K562 (cell line): ENCODE measurements around the gene RSPH6A. TPM values are rescaled to one million over a fixed set of nuclear protein-coding genes. Genes with fewer than 3 reads are reported as not detected.

Experiments used
- ATAC-seq: fragments of 200-7000 bp; cut with Tn5 transposase; 3 replicates; pipeline ENCODE4 v1.9.1; 2020; ENCODE audit warnings: moderate library complexity
- BruUV-seq: library from RNA; stranded (reverse); fragments of 400-500 nt; replicated peaks from 2 replicates; lab custom pipeline; 2021; lab: Mats Ljungman, UMichigan
- CTCF ChIA-PET: fragments of 300-600 bp; formaldehyde crosslinking; extraction: SDS; loops from one replicate; lab custom pipeline; 2021; ENCODE audit warnings: low intra/inter-chr PET ratio; lab: Yijun Ruan, JAX
- POLR2A ChIA-PET: fragments of 300-600, 350-650 bp; sonication (Branson Sonifier 250); formaldehyde crosslinking; extraction: SDS; loops from one replicate; lab custom pipeline; 2021; ENCODE audit warnings: antibody characterized with exemption, inconsistent platforms; lab: Yijun Ruan, JAX
- DNase-seq, 4 experiments: peaks; one replicate each; pipeline versions ENCODE4 v3.0.0 to v3.0.0-alpha.2; 2011 to 2018; ENCODE audit warnings: low spot score in 3 of 4, mixed read lengths in 3 of 4; ENCODE audit errors: extremely low read depth in 1 of 4
- FAIRE-seq: peaks from 2 replicates; lab custom pipeline; 2011; peaks lifted over from hg19 to GRCh38; lab: Jason Lieb, UNC
- H2AFZ ChIP-seq: 2 replicates; pipeline ENCODE4 v1.6.0; 2011; ENCODE audit warnings: low read depth, low read length, control low read depth, inconsistent platforms
- H3K27ac ChIP-seq: fragments of 200-600 bp; 3 replicates; pipeline ENCODE4 v1.8.0; 2011; ENCODE audit warnings: low read depth, mild to moderate bottlenecking, control low read depth, inconsistent platforms, low read length, moderate library complexity, mixed read lengths; ENCODE audit errors: extremely low read depth
- H3K27me3 ChIP-seq, 2 experiments: fragments of 300-600 bp in 1 of 2; 2 replicates in 1 of 2; 3 replicates in 1 of 2; pipeline versions ENCODE4 v1.6.0 to v1.8.0; 2011; ENCODE audit warnings: inconsistent platforms in 2 of 2, low read length in 2 of 2, mild to moderate bottlenecking in 1 of 2, mixed read lengths in 1 of 2, moderate library complexity in 1 of 2; ENCODE audit not compliant: control insufficient read depth in 2 of 2, insufficient read depth in 2 of 2
- H3K36me3 ChIP-seq: fragments of 300-600 bp; 3 replicates; pipeline ENCODE4 v1.8.0; 2011; ENCODE audit warnings: mild to moderate bottlenecking, low read length, inconsistent platforms; ENCODE audit not compliant: control insufficient read depth, insufficient read depth
- H3K4me1 ChIP-seq, 2 experiments: fragments of 200-600 bp in 1 of 2; replicated peaks in 1 of 2; 2 replicates in 1 of 2; 3 replicates in 1 of 2; pipeline versions ENCODE4 v1.5.1 to v1.8.0; 2011; ENCODE audit warnings: inconsistent platforms in 2 of 2, low read length in 2 of 2, mild to moderate bottlenecking in 1 of 2, mixed read lengths in 1 of 2, moderate library complexity in 1 of 2; ENCODE audit not compliant: control insufficient read depth in 2 of 2, insufficient read depth in 2 of 2
- H3K4me2 ChIP-seq: 2 replicates; pipeline ENCODE4 v1.6.1; 2011; ENCODE audit warnings: low read length, control low read depth, inconsistent platforms, mixed read lengths; ENCODE audit not compliant: insufficient read depth
- H3K4me3 ChIP-seq: fragments of 200-600 bp; sonication (generic), shearing (Covaris generic); 2 replicates; pipeline ENCODE4 v1.5.1; 2016; ENCODE audit warnings: control low read depth, inconsistent platforms
- H3K79me2 ChIP-seq: fragments of 200-600 bp; 3 replicates; pipeline ENCODE4 v1.8.0; 2011; ENCODE audit warnings: low read length, inconsistent platforms; ENCODE audit not compliant: control insufficient read depth, insufficient read depth
- H3K9ac ChIP-seq, 2 experiments: 2 replicates each; pipeline versions ENCODE4 v1.6.0 to v1.6.1; 2011; ENCODE audit warnings: low read depth in 2 of 2, low read length in 2 of 2, control low read depth in 1 of 2, inconsistent platforms in 1 of 2, mild to moderate bottlenecking in 1 of 2, mixed read lengths in 1 of 2; ENCODE audit not compliant: insufficient read depth in 1 of 2
- H3K9me1 ChIP-seq: one replicate; pipeline ENCODE4 v1.6.0; 2011; ENCODE audit warnings: inconsistent platforms, mild to moderate bottlenecking, low read length, moderate library complexity; ENCODE audit not compliant: control insufficient read depth, insufficient read depth
- H3K9me3 ChIP-seq: replicated peaks from 2 replicates; pipeline ENCODE4 v1.5.1; 2011; ENCODE audit warnings: low read depth, low read length, inconsistent platforms; ENCODE audit not compliant: control insufficient read depth, insufficient read depth
- H4K20me1 ChIP-seq: replicated peaks from 2 replicates; pipeline ENCODE4 v1.6.1; 2011; ENCODE audit warnings: low read length, inconsistent platforms, mixed read lengths; ENCODE audit not compliant: control insufficient read depth, insufficient read depth
- CHD7 ChIP-seq: fragments of 200-600 bp; sonication (generic); IDR thresholded peaks from one replicate; pipeline ENCODE4 v1.6.1; 2012; ENCODE audit warnings: mild to moderate bottlenecking, low read depth, low read length, inconsistent platforms
- CREB3 ChIP-seq: fragments of 450-650 bp; conservative IDR thresholded peaks from 2 replicates; pipeline ENCODE4 v1.6.1; 2016; ENCODE audit warnings: missing genetic modification characterization, low read depth, mild to moderate bottlenecking, missing compliant biosample characterization, moderate library complexity
- ESRRA ChIP-seq: fragments of 450-650 bp; IDR thresholded peaks from 2 replicates; pipeline ENCODE4 v1.6.1; 2014; ENCODE audit warnings: low read depth, mild to moderate bottlenecking, moderate library complexity, borderline replicate concordance
- HNRNPUL1 ChIP-seq: fragments of 200-400 bp; formaldehyde crosslinking; IDR thresholded peaks from 2 replicates; pipeline ENCODE4 v1.6.1; 2017; ENCODE audit warnings: low read length
- KLF16 ChIP-seq: IDR thresholded peaks from 2 replicates; pipeline ENCODE4 v1.6.1; 2016; ENCODE audit warnings: antibody characterized with exemption
- ZBTB1 ChIP-seq: sonication (generic); formaldehyde crosslinking; IDR thresholded peaks from 2 replicates; pipeline ENCODE4 v1.8.1; 2023; ENCODE audit warnings: missing genetic modification reagents, low read depth, mild to moderate bottlenecking, borderline replicate concordance
- ZNF174 ChIP-seq: fragments of 250-450 bp; sonication (Bioruptor Pico); IDR thresholded peaks from 2 replicates; pipeline ENCODE4 v1.4.0; 2020; ENCODE audit warnings: mild to moderate bottlenecking
- ZNF707 ChIP-seq: fragments of 250-450 bp; sonication (Bioruptor Pico); conservative IDR thresholded peaks from 2 replicates; pipeline ENCODE4 v1.8.0; 2022; ENCODE audit warnings: inconsistent platforms, mild to moderate bottlenecking, moderate library complexity
- WGBS: fragments of 100-300 bp; shearing (Covaris generic); methylation state at CpG from one replicate; pipeline ENCODE4 v1.1.6; 2016; ENCODE audit warnings: low coverage, mixed read lengths; ENCODE audit not compliant: insufficient coverage; ENCODE audit errors: missing lambda C conversion rate; 5-methylcytosine and 5-hydroxymethylcytosine counted together
- in situ Hi-C: fragments of 300-500 bp; cut with MboI; formaldehyde crosslinking; loops from 4 replicates; pipeline ENCODE4 v1.15.0; 2018; ENCODE audit warnings: inconsistent platforms, mixed read lengths
- intact Hi-C: fragments of 100-400 bp; cut with micrococcal nuclease; formaldehyde crosslinking; loops from 2 replicates; pipeline ENCODE4 v1.14.2; 2022
- polyA plus RNA-seq, 8 experiments: library from polyadenylated mRNA; depleted of rRNA in 4 of 8; stranded (reverse) in 5 of 8; unstranded in 3 of 8; fragments of >200 nt; fragmentation: Nextera tagmentation in 2 of 8; fragmentation: Illumina TruSeq in 1 of 8; extraction: Ambion mirVana in 2 of 8; extraction: Trizol in 1 of 8; gene quantifications; 2 replicates each; pipeline versions ENCODE4 v1.2.1 to v1.2.3, GENCODE V29; 2011 to 2014; ENCODE audit warnings: inconsistent platforms in 1 of 8, missing spikeins in 1 of 8
- total RNA-seq, 7 experiments: library from RNA; depleted of rRNA in 6 of 7; stranded (reverse); fragments of >200 nt in 6 of 7; fragmentation: Illumina TruSeq in 2 of 7; extraction: Trizol in 2 of 7; gene quantifications; 2 replicates each; pipeline versions ENCODE4 v1.2.1 to v1.2.3, GENCODE V29; 2011 to 2021; ENCODE audit warnings: low replicate concordance in 1 of 7

The RSPH6A gene
- total and polyA plus RNA-seq, 9 of the 15 experiments (the other 6 are each of a cell fraction or from before 2014, with no cell fraction given), result 0.03 to 0.15 (median 0.07) TPM; not detected in 5

GRCh38 chr19:45834970-45835369 lies 19.9 kb upstream of the RSPH6A start:
- no peak for DNase-seq
- H3K4me1 ChIP-seq, result no peaks in the 10 kb centered on the region
- in situ Hi-C loops (no loop called here), intact Hi-C loops (no loop called here)
- H3K9ac ChIP-seq, result peak overlapping the region in 1 of 2 experiments; percentile 23; a peak in 1 of 4 replicates
- H3K27ac ChIP-seq, result no peak overlapping the region
- no peaks in the 10 kb centered on the region for H3K79me2 ChIP-seq
- ChIA-PET POLR2A (interaction anchor here (1.5 to 2.1 kb wide), 2 partner anchors 12 to 28 kb away, joined by 4 to 7 read pairs; partner anchors contain the start of gene SYMPK), CTCF (no interaction called here)
- H3K9me3 ChIP-seq, result peaks cover 4% of the 10 kb centered on the region; the same call in 1 of the 2 replicates
- FAIRE-seq, result no peak
- H3K9me1 ChIP-seq, result no peaks in the 10 kb centered on the region
- no peak overlapping the region for H2AFZ ChIP-seq
- BruUV-seq, result no TSS peak
- WGBS, result 88% methylated on average over 7 of the region's 7 CpGs
- ATAC-seq, result no peak
- H3K4me3 ChIP-seq, result no peak overlapping the region
- H3K4me2 ChIP-seq, result no peak overlapping the region
- peaks cover 81% of the 10 kb centered on the region for H3K36me3 ChIP-seq
- no peaks in the 10 kb centered on the region for H3K27me3 ChIP-seq
- H4K20me1 ChIP-seq, result no peaks in the 10 kb centered on the region
- TF ChIP-seq ZNF174, result no peak
- TF ChIP-seq KLF16, result no peak
- TF ChIP-seq HNRNPUL1, result no peak
- no peak for TF ChIP-seq ZBTB1 (CRISPR knock-in tag)
- no peak for TF ChIP-seq CHD7
- TF ChIP-seq ESRRA, result no peak
- no peak for TF ChIP-seq ZNF707 (CRISPR knock-in tag)
- TF ChIP-seq CREB3 (tag), result no peak
